GM21367 (cell line): ENCODE results near the gene AKR1E2.

ENCODE experiments used
- ATAC-seq: cut with Tn5 transposase; IDR thresholded peaks from one replicate; pipeline ENCODE4 v1.9.1; 2021; ENCODE audit not compliant: unreplicated experiment

AKR1E2 gene

GRCh38 chr10:4825868-4826791, at the start of gene AKR1E2:
AKR1E2 (plus strand) TSS chr10:4826207; CDS start chr10:4826325, 118 bp downstream.
- ATAC-seq = peak; percentile 85

GRCh38 chr10:4776234-4776638, 49.8 kb upstream of the AKR1E2 start:
- ATAC-seq = no peak

- ATAC-seq = no peak
These were observed 47.2 kb upstream of the AKR1E2 start for GRCh38 chr10:4778761-4779160.

- no peak for ATAC-seq
These were observed 45.9 kb upstream of the AKR1E2 start for GRCh38 chr10:4780091-4780490.

GRCh38 chr10:4780782-4781181, 45.2 kb upstream of the AKR1E2 start:
- no peak for ATAC-seq

- no peak for ATAC-seq
These were observed 44.1 kb upstream of the AKR1E2 start for GRCh38 chr10:4781955-4782354.

- ATAC-seq = no peak
These were observed 41.2 kb upstream of the AKR1E2 start for GRCh38 chr10:4784667-4785333.

- no peak for ATAC-seq
These were observed 39.8 kb upstream of the AKR1E2 start for GRCh38 chr10:4786043-4786839.

- no peak for ATAC-seq
These were observed 36.0 kb upstream of the AKR1E2 start for GRCh38 chr10:4790045-4790444.

- no peak for ATAC-seq
These were observed 35.1 kb upstream of the AKR1E2 start for GRCh38 chr10:4790922-4791321.

- no peak for ATAC-seq
These were observed 33.6 kb upstream of the AKR1E2 start for GRCh38 chr10:4792381-4792780.

GRCh38 chr10:4801405-4801804, 24.6 kb upstream of the AKR1E2 start:
- ATAC-seq = no peak

- no peak for ATAC-seq
These were observed 23.1 kb upstream of the AKR1E2 start for GRCh38 chr10:4802711-4803487.

GRCh38 chr10:4803822-4804221, 22.2 kb upstream of the AKR1E2 start:
- ATAC-seq = no peak

GRCh38 chr10:4804465-4804864, 21.5 kb upstream of the AKR1E2 start:
- ATAC-seq = no peak

GRCh38 chr10:4806534-4806933, 19.5 kb upstream of the AKR1E2 start:
- no peak for ATAC-seq

- no peak for ATAC-seq
These were observed 18.1 kb upstream of the AKR1E2 start for GRCh38 chr10:4807761-4808507.

- no peak for ATAC-seq
These were observed 16.9 kb upstream of the AKR1E2 start for GRCh38 chr10:4809156-4809555.

GRCh38 chr10:4810092-4810491, 15.9 kb upstream of the AKR1E2 start:
- ATAC-seq = no peak

GRCh38 chr10:4812046-4812445, 14.0 kb upstream of the AKR1E2 start:
- no peak for ATAC-seq
